Measurements from ENCODE around the gene TUBA1C.

DNA sequence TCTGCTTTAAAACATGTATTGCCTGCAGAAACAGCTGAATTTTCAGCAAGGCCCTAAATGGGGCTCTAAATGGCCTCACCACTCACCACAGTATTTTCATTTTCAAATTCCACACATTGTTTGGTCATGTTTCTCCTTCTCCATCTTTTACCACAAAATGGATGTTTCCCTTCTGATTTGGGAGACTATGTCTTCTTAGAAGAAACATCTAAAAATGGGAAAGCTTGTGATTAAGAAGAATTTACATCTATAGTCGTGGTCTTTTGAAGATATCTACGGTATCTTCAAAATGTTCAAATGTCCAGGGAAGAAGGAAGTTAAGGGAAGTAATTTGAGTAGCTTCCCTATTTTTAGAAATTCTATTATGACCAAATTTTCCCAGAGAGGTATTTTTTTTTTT lies 20.7 kb upstream of the TUBA1C start:
- TF ChIP-seq, protein P1, sequence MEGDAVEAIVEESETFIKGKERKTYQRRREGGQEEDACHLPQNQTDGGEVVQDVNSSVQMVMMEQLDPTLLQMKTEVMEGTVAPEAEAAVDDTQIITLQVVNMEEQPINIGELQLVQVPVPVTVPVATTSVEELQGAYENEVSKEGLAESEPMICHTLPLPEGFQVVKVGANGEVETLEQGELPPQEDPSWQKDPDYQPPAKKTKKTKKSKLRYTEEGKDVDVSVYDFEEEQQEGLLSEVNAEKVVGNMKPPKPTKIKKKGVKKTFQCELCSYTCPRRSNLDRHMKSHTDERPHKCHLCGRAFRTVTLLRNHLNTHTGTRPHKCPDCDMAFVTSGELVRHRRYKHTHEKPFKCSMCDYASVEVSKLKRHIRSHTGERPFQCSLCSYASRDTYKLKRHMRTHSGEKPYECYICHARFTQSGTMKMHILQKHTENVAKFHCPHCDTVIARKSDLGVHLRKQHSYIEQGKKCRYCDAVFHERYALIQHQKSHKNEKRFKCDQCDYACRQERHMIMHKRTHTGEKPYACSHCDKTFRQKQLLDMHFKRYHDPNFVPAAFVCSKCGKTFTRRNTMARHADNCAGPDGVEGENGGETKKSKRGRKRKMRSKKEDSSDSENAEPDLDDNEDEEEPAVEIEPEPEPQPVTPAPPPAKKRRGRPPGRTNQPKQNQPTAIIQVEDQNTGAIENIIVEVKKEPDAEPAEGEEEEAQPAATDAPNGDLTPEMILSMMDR (IDR thresholded peaks at IDR 0.05; ENCODE audit: poor library complexity, severe bottlenecking), result no peak
- TF ChIP-seq SMC3 (conservative IDR thresholded peaks at IDR 0.05; ENCODE audit: poor library complexity), result no peak
- TF ChIP-seq EZH2 (IDR thresholded peaks at IDR 0.05; ENCODE audit: borderline replicate concordance, insufficient read depth, low read length, poor library complexity, severe bottlenecking), result no peak
- TF ChIP-seq EP300 (conservative IDR thresholded peaks at IDR 0.05; ENCODE audit: poor library complexity, severe bottlenecking), result no peak
- TF ChIP-seq POLR2AphosphoS5 (IDR thresholded peaks at IDR 0.05), result no peak
- TF ChIP-seq TAF1 (IDR thresholded peaks at IDR 0.05; ENCODE audit: low read depth), result no peak
- TF ChIP-seq MXI1 (conservative IDR thresholded peaks at IDR 0.05; ENCODE audit: poor library complexity, severe bottlenecking), result no peak
- TF ChIP-seq, protein P2, sequence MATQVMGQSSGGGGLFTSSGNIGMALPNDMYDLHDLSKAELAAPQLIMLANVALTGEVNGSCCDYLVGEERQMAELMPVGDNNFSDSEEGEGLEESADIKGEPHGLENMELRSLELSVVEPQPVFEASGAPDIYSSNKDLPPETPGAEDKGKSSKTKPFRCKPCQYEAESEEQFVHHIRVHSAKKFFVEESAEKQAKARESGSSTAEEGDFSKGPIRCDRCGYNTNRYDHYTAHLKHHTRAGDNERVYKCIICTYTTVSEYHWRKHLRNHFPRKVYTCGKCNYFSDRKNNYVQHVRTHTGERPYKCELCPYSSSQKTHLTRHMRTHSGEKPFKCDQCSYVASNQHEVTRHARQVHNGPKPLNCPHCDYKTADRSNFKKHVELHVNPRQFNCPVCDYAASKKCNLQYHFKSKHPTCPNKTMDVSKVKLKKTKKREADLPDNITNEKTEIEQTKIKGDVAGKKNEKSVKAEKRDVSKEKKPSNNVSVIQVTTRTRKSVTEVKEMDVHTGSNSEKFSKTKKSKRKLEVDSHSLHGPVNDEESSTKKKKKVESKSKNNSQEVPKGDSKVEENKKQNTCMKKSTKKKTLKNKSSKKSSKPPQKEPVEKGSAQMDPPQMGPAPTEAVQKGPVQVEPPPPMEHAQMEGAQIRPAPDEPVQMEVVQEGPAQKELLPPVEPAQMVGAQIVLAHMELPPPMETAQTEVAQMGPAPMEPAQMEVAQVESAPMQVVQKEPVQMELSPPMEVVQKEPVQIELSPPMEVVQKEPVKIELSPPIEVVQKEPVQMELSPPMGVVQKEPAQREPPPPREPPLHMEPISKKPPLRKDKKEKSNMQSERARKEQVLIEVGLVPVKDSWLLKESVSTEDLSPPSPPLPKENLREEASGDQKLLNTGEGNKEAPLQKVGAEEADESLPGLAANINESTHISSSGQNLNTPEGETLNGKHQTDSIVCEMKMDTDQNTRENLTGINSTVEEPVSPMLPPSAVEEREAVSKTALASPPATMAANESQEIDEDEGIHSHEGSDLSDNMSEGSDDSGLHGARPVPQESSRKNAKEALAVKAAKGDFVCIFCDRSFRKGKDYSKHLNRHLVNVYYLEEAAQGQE (IDR thresholded peaks at IDR 0.05; ENCODE audit: borderline replicate concordance), result no peak
- no peak for TF ChIP-seq RAD21 (conservative IDR thresholded peaks at IDR 0.05)

Measured in neural cell (in vitro differentiated cells).